HG02610 (cell line): ENCODE results near the gene CCL24.
"Not testable (repeated sequence)": the region's sequence is repeated elsewhere in the genome, so short reads cannot be mapped to it uniquely, and the experiment has no call there.

Source experiments
- ATAC-seq: cut with Tn5 transposase; IDR thresholded peaks from one replicate; pipeline ENCODE4 v1.9.1; 2021; ENCODE audit warnings: mild to moderate bottlenecking, moderate library complexity; ENCODE audit not compliant: unreplicated experiment

Gene CCL24

DNA sequence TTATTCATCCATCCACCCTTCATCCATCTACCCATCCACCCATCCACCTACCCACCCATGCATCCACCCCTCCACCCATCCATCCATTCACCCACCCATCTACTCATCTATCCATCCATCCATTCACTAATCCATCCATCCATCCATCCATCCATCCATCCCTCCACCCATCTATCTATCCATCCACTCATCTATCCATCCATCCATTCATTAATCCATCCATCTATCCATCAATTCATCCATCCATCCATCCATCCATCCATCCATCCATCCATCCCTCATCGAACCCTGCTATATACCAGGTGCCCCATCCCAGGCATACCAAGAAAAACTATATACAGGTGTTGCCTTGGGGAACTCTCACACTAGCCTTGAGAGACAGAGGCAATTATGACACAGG lies 7.1 kb upstream of the CCL24 start:
- ATAC-seq, result no peak

DNA sequence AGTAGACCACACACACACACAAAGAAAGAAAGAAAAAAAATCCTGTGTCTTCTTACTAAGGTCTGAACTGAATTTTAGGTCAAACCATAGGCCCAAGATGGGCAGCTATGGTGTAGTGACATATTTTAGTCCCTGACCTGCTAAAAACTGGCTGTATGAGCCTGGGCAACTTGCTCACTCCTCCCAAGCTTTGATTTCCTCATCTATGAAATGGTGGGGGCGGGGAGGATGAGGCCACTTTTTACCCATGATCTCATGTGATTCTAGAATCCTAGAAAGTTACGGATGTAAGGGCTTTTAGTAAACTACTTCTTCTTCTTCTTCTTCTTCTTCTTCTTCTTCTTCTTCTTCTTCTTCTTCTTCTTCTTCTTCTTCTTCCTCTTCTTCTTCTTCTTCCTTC lies 6.1 kb upstream of the CCL24 start:
- no peak for ATAC-seq

DNA sequence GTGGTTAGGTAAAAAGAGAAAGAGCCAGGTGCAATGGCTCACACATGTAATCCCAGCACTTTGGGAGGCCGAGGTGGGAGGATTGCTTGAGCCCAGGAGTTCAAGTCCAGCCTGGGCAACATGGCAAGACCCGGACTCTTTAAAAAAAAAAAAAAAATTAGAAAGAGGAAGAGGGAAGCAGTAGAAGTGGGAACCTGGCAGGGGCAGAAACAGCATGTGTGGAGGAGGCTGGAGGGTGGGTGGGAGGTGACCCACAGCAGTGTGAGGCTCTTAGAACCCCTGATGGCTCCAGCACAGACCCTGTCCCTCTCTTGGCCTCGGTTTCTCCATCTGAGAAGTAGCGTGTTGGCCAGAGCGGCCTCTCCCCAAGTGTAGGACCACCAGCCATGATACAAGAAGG lies 4.9 kb upstream of the CCL24 start:
- no peak for ATAC-seq

DNA sequence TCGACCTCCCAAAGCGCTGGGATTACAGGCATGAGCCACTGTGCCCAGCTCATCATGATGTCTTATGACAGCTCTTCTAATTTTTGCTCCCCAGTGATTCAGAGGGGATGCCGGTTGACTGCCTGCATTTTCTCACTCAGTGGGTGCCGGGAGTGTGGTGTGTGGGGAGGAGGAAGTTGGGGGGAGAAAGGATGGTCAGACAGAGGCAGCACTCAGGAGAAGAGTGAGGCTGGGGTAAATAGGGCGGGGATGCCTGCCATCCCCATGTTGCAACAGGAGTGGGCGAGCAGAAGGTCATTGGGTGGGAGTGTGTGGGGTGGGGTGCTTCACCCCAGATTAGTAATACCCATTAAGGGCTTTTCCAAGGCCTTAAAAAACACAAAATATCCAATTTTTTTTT lies 3.5 kb upstream of the CCL24 start:
- no peak for ATAC-seq

DNA sequence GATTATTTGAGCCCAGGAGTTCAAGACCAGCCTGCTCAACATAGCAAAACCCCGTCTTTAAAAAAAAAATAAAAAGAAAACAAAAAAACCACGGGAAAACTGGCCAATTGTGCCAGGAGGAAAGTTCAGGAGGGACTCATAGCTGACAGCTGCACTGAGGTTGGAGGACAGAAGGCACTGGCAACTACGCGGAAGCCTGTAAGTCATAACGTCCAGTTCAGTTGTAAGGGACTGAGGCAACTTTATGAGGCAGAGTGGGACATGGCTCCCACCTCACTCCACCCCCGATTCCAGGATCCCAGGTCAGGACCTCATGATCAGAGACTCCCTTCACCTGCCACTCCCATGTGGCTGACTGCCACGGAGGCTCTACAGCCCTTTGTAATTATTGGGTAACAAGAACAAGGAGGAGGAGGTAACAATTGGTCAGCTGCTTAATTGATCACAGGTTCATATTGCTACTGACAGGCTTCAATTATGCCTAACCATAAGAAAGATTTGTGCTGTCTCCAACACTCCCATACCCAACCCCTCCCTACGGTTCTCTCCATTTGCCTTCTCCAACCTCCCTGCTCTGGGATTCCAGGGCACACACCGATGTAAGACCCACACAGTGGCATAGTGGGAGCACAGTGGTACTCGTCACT lies 1.9 kb upstream of the CCL24 start:
- ATAC-seq, result no peak

DNA sequence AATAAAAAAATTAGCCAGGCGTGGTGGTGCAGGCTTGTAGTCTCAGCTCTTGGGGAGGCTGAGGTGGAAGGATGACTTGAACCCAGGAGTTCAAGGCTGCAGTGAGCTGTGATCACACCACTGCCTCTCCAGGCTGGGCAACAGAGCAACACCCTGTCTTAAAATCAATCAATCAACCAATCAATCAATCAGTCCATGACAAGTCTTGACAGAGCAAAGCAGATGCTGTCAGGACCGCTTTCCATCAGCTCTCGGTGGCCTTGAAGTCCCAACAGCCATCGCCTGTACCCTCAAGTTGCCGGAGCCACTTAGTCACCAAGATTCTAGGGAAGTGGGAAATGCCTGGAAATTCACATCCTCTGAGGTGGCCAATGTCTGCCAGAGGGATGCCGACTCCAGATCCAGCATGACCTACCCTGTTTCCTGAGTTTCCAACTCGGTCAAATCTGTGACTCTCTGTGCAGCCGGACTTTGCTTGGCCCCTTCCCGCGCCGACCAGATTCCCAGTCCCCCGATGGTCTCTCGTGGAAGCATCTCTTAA lies 871 bp upstream of the CCL24 start:
- no peak for ATAC-seq

DNA sequence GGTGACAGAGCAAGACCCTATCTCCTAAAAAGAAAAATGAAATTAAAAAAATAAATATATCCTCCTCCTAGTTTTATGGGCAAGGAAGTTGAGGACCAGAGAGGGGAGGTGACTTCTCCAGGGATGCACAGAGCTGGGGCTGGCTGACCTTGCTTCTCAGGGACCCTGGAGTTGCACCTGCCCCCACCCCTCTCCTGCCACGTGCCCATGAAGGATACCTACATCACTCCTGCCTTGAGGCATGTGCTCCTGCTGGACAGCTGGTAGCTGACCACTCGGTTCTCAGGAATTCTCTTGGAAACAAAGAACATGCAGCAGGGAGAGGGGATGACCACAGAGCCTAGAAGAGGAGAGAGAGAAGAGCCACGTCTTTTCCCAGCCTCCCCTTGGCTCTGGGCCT lies 522 bp downstream of the CCL24 start:
- no peak for ATAC-seq

DNA sequence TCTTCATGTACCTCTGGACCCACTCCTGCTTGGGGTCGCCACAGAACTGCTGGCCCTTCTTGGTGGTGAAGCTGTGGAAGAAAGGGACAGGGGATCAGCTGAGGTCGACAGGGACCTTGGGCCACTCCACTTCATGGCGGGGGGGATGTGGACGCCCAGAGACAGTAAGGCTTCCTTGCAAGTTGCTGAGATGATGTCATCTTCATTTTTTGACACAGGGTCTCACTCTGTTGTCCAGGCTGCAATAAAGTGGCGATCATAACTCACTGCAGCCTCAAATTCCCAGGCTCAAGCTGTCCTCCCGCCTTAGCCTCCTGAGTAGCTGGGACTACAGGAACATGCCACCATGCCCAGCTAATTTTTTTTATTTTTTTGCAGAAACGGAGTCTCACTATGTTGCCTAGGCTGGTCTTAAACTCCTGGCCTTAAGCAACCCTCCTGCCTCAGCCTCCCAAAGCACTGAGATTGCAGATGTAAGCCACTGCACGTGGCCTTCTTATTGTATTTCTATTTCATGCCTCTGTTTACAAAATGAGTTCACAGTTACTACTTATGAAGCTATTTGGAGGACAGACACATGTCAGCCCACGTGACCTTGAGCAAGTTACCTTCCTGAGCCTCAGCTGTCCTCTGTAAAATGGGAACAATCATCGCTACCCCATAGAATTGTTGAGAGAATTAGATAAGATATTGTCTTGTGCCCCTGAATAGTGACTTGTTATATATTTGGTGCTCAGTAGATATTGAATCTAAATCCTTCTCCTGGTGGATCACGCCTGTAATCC lies 1.5 kb downstream of the CCL24 start:
- no peak for ATAC-seq

DNA sequence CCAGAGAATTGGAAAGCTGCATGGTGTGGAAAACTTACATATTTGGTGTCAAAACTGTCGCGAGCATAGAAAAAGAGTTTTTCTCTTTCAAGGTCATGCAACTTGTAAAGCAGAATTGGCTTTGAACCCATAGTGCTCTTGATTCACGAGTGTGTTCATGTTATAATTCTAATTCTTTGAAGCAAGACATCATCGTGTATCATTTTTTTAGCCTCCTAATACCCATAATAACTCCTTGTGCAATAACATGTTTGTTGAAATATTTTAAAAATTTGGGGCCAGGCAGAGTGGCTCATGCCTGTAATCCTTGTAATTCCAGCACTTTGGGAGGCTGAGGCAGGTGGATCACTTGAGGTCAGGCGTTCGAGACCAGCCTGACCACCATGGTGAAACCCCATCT lies 4.2 kb downstream of the CCL24 start:
- no peak for ATAC-seq

DNA sequence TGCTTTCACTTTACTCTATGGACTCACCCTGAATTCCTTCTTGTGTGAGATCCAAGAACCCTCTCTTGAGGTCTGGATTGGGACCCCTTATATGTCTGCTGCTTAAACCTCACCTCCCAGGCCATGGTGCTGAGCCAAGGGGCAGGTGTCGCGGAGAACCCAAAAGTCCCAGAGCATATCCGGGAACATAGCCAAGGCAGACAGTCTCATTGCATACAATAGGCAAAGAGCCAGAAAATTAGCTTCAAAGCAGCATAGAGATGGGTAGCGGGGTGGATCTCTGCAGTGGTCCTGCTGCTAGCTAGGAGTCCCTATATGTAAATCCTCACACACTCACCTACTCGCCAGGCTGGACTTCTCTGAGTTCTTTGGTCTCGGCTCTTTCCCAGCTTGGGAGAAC lies 5.5 kb downstream of the CCL24 start:
- no peak for ATAC-seq

DNA sequence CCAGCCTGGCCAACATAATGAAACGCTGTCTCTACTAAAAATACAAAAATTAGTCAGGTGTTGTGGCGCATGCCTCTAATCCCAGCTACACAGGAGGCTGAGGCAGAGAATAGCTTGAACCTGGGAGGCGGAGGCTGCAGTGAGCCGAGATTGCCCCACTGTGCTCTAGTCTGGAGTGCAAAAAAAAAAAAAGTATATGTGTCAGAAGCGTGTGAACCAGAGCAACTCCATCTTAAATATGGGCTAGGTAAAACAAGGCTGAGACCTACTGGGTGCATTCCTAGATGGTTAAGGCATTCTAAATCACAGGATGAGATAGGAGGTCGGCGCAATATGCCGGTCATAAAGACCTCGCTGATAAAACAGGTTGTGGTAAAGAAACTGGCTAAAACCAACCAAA lies 6.2 kb downstream of the CCL24 start:
- ATAC-seq, result no peak

DNA sequence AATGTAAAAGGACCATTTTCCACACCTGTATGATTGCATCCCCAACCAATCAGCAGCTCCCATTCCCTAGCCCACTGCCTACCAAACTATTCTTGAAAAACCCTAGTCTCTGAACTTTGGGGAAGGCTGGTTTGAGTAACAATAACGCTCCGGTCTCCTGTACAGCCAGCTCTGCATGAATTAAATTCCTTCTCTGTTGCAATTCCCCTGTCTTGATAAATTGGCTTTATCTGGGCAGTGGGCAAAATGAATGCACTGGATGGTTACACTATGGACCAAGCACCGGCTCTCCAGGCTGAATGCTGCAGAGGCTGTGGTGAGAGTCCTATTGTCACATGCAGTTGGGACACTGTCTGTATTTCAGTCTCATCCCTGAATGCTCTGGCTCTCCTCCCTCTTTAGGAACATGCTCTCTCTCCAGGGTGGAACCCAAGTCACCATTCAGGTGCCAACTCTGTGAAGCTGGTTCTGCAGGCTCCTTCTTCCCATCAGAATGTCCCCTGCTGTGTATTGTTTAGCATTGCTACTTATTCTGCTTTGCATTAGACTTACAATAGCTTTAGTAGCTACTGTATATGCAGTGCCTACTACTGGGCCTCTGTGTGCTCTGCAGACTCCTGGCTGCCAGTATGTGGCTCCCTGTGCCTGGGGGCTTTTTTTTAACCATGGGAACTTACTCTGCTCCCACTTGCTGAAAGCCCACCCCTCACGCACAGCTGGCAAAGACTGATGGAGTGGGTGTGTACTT lies 6.9 kb downstream of the CCL24 start:
- ATAC-seq, result no peak

DNA sequence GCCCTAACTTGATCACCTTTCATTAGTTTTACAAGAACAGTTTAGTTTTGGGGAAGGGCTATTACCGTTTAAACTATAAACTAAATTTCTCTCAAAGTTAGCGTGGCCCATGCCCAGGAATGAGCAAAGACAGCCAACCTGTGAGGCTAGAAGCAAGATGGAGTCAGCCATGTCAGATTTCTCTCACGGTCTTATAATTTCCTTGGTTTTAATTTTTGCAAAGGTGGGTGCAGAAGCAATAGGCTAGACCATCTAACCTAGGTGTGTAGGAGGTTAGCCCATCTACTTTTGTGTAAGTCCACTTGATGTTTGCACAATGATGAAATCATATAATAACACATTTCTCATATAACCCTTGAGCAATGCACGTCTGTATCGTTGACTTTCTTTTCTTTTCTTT lies 8.9 kb downstream of the CCL24 start:
- no peak for ATAC-seq

DNA sequence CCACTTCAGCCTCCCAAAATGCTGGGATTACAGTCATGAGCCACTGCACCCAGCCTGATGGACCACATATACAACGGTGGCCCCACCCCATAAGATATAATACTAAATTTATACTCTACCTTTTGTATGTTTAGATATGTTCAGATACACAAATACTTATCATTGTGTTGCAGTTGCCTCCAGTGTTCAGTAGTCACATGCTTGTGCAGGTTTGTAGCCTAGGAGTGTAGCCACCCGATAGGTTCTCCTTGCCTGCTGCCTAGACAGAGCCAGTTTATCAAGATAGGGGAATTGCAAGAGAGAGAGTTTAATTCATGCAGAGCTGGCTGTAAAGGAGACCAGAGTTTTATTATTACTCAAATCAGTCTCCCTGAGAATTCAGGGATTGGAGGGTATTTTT lies 9.6 kb downstream of the CCL24 start:
- no peak for ATAC-seq

DNA sequence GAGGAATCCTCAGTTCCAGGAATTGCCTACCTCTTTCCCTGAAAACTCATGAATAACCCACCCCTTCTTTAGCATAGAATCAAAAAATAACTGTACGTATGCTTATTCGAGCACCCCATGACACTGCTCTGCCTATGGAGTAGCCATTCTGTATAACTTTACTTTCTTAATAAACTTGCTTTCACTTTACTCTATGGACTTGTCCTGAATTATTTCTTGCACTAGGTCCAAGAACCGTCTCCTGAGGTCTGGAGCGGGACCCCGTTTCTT lies 11.1 kb downstream of the CCL24 start:
- no peak for ATAC-seq

DNA sequence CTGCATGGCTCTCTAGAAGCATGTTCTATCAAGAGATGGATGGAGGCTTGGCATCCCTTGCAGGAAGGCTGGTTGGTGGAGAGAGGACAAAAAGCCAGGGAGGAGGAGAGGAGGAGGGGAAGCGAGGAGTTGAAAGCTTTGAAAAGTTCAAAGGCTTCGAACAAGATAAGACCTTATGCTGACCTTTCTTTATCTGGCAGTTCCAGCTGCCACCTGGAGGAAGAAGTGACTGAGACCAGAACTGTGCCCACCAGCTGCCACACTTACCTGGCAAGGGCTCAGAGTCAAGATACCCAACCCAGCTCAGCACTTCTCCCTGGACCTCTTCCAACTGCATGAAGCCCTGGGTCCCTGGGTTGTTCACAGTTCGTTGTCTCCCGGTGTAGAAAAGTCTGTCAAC lies 14.8 kb downstream of the CCL24 start:
- ATAC-seq, result no peak

DNA sequence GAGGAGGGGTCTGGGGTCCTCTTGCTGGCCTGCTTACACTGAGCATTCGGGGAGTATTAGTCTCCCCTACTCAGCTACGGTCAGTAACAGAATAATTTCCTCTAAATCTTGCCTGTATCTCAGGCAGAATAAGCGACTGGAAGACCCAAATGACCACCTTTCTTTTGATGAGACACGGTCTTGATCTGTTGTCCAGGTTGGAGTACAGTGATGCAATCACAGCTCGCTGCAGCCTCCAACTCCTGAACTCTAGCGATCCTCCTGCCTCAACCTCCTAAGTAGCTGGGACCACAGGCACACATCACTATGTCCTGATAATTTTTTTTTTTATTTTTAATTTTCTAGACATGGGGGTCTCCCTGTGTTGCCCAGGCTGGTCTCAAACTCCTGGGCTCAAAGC lies 17.2 kb downstream of the CCL24 start:
- no peak for ATAC-seq

DNA sequence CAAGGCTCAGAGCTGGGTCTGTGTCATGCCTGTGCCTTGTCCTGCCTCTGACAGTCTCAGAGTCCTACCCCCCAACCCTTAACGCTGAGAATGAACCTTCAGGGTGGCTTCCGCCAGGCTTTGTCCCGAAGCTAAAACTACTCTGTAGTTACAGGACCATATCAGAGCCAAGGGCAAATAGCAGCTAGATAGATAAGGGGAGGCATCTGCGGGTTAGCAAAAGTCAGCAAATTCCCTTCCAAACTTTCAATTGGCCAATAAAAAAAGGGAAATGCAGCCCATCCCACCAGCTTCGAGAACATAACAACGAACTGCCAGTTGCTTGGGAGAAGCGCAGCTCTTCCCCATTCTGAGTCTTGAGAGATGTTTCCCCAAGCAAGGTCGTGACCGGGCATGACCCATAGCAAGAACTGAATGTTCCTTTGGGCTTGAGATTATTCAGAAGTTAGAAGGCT lies 17.7 kb downstream of the CCL24 start:
- ATAC-seq, result no peak

DNA sequence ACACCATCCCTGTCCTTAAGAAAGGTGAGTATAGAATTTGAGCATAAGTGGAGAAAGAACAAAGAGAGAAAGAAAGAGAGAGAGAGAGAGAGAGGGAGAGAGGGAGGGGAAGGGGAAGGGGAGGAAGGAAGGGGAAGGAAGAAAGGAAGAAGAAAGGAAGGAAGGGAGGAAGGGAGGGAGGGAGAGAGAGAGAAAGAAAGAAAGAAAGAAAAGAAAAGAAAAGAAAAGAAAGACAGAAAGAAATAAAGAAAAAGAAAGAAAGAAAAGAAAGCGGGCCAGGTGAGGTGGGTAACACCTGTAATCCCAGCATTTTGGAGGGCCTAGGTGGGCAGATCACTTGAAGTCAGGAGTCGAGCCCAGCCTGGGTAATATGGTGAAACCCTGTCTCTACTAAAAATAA lies 19.9 kb downstream of the CCL24 start:
- ATAC-seq, result no peak

DNA sequence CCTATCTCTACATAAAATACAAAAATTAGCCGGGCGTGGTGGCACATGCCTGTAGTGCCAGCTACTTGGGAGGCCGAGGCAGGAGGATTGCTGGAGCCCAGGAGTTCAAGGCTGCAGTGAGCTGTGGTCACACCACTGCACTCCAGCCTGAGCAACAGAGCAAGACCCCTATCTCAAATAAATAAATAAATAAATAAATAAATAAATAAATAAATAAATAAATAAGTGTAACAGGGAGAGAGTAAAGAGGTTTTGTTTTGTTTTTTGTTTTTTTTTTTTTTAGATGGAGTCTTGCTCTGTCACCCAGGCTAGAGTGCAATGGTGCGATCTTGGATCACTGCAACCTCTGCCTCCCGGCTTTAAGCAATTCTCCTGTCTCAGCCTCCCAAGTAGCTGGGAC lies 21.0 kb downstream of the CCL24 start:
- not testable (repeated sequence) for ATAC-seq

DNA sequence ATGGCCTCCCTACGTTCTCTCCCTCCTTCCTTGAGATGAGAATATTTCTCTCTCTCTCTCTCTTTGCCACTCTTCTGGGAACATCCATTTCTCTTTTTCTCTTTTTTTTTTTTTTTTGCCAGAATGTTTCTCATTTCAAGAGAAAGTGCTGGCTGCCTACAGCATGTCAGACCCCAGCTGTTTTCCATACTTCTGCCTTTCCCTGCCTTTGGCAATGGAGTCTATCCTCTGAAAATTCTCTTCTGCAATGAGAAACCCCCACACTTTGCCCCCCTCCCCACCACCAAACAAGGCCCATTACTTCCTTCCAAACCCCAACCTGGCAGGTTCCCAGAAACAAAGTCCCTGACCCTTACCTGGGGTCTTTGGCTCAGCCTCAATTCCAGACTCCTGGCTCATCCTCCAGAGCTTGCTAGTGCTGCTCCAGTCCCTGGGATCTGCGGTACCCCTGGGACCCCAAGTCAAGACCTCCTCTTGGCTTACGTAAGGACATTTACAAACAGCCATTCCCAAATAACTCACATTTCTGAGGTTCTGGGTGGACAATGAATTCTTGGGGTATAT lies 24.2 kb downstream of the CCL24 start:
- no peak for ATAC-seq
